NCI-H748 treated with DMSO at 0.1 percent for 48 hours (cell line): ENCODE results near the gene MMP13.
A peak's percentile ranks its signal among the peaks of the same experiment; 100 is the strongest.
"Not testable (repeated sequence)": the region's sequence is repeated elsewhere in the genome, so short reads cannot be mapped to it uniquely, and the experiment has no call there.

Source experiments
- DNase-seq: peaks from one replicate; lab custom pipeline; 2025; lab: John Stamatoyannopoulos, UW

The MMP13 gene

DNA sequence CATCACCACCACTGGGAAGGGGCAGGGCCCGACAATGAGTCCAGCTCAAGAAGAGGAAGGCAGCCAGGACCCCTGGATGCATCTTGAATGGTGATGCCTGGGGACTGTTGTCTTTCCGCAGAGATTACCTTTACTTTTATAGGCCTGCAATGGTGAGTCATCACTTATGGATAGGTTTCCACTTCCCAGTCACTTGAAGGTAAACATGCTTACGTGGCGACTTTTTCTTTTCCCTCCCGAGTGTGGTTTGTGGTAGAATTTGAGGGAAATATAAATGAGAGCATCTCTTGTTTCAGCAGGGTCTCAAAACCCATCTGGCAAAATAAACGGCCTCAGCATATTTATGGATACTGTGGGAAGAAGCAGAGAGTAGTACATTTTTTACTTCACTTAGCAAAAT, at the start of gene MMP13:
TSS of gene MMP13 (minus strand) at position 109 of the 400 bp plus-strand sequence. CDS start at position 82, 27 bp downstream.
- DNase-seq = no peak

DNA sequence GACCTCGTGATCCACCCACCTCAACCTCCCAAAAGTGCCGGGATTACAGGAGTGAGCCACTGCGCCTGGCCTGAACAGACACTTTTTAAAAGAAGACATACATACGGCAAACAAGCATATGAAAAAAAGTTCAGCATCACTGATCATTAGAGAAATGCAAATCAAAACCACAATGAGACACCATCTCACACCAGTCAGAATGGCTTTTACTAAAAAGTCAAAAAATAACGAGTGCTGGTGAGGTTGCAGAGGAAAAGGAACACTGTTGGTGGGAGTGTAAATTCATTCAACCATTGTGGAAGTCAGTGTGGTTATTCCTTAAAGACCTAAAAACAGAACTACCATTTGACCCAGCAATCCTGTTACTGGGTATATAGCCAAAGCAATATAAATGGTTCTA, 48.7 kb upstream of the MMP13 start:
- not testable (repeated sequence) for DNase-seq

GRCh38 chr11:102994105-102994504, 38.6 kb upstream of the MMP13 start:
- no peak for DNase-seq

DNA sequence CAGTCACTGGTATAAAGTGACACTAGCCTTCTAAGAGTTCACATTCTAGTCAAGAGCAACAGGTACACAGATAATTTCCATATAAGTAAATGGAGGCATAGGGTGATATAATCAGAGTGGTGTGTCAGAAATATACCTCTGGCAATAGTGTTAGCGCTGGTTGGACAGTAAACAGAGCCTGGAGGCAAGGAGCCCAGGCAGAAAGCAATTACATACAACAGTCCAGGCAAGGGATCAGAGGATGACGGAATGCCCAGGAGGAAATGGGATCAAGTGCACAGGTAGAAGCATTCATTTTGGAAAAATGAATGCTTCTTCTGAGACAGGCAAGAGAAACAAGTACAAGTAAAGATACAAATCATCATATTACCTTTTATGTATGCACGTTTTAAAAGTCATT, 36.2 kb upstream of the MMP13 start:
- DNase-seq = no peak

- DNase-seq = no peak
These were observed 34.6 kb upstream of the MMP13 start for GRCh38 chr11:102990145-102990544.

- no peak for DNase-seq
These were observed 34.0 kb upstream of the MMP13 start for GRCh38 chr11:102989379-102990047.

- no peak for DNase-seq
These were observed 31.3 kb upstream of the MMP13 start for GRCh38 chr11:102986815-102987214.

GRCh38 chr11:102985850-102986249, 30.3 kb upstream of the MMP13 start:
- DNase-seq = no peak

DNA sequence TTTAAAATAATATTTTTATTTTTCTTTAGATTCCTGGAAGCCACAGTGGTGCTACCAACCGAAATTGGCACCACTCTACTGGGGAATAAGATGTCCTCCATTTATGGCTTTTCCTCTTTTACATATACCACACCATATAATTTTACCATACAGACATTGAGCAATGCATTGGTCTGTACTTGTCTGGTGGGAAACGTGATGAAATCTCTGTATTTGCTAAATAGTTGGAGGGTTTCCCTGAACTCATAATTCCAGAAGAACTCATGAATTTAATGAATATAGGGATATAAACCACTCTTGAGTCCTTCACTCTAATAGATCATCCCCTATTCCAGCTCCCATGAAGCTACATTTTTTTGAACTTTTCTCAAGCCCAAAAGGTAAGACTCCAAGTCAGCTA, 28.0 kb upstream of the MMP13 start:
- no peak for DNase-seq

DNA sequence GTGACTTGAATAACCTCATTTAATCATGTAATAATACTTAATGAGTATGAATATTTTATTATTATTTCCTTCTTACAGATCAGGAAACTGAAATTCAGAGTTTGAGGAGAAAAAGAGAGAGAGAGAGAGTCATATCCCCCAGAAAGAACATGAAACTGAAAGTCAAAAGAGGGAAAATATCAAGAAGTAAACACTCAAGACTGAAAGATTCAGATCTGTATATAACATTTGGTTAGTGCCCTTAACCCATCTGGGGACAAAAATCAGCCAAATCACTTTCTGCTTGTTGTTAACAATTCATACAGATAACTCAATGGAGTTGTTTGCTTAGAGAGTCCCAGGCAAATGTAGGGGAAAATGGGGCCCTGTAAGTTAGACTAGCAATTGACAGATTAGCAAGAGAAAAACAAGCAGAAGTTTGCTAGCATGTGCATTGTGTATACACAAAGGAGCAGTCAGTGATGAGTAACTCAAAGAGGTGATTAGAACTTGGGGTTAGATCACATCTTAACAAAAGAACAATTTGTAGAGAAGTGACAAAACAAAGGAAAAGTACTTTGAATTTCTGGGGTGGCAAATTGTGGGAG, 25.9 kb upstream of the MMP13 start:
- no peak for DNase-seq

- no peak for DNase-seq
These were observed 19.2 kb upstream of the MMP13 start for GRCh38 chr11:102974552-102975280.

- not testable (repeated sequence) for DNase-seq
These were observed 18.2 kb upstream of the MMP13 start for GRCh38 chr11:102973698-102974097.

DNA sequence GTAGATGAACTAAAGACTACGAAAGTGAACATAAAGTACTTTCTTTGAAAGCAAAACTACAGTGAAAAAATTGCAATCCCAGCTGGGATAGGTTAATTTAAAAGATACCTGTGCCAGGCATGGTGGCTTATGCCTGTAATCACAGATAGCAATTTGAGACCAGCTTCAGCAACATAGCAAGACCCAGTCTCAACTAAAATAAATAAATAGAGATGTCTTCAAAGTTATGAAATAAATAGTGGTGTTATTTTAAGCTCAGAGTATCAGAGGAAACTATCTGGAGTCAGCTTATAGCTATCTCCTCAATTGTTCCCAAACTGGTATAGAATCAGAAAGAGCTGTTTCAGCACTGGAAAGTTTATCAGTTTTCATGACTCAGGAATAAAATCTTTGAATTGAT, 17.3 kb upstream of the MMP13 start:
- no peak for DNase-seq

DNA sequence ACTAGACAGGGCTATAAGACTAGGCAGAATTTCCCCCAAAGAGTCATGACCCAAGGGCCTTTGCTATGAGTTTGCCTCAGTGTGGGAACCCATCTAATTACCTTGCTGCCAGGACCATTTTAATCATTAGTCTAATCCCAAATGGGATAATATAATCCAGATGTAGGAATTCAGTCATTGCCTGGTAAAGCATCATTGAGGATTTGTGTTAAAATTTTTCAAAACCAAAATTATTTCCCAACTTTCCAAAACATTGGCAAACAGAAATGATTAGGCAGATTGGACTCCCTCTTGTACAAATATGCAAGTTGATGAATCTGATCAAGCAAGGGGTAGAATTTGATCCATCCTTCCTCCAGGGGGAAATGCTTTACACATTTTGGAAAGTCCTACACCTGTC, 16.2 kb upstream of the MMP13 start:
- no peak for DNase-seq

GRCh38 chr11:102967497-102967896, 12.0 kb upstream of the MMP13 start:
- DNase-seq = no peak

- DNase-seq = no peak
These were observed 10.5 kb upstream of the MMP13 start for GRCh38 chr11:102966011-102966410.

GRCh38 chr11:102964867-102965266, 9.3 kb upstream of the MMP13 start:
- DNase-seq = no peak

DNA sequence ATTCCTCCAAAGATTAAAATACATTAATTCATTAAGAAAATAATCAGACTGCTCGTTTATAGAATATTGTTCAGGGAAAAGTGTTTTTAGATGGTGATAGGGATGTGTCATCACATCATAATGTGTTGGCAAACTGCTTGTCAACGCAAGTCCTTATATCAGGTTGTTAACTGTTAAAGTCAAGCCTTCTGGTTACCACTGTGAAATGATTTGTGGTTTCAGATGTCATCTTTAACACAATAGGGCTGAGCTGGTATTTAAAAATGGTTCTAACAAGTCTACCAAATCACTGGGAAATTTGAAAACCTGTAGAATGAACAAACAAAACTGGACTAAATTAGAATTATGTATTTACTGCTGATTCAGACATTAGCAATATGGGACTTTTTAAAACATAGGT, 2.4 kb upstream of the MMP13 start:
- no peak for DNase-seq

DNA sequence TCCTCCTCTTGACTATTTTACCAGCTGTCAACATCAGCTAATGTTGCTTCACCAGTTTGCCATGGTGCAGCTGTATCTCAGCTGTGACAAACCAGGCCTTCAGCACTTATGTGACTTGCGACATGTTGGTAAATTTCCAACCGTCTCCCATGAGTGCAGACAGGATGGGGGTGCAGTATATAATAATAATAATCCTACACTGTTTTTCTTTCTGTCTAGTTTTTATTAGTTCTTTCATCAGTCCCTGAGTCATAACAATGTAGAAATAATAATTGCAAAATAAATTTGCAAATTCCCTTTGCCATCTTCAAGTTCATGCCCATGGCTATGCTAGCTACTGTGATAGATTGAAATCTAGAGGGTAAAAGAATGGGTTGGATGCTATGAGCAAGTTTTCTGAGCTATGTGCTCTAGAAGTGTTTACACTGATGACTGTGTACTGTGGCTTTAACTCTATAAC, 4.9 kb downstream of the MMP13 start:
- DNase-seq = no peak

GRCh38 chr11:102946237-102946636, 9.3 kb downstream of the MMP13 start:
- DNase-seq = no peak

DNA sequence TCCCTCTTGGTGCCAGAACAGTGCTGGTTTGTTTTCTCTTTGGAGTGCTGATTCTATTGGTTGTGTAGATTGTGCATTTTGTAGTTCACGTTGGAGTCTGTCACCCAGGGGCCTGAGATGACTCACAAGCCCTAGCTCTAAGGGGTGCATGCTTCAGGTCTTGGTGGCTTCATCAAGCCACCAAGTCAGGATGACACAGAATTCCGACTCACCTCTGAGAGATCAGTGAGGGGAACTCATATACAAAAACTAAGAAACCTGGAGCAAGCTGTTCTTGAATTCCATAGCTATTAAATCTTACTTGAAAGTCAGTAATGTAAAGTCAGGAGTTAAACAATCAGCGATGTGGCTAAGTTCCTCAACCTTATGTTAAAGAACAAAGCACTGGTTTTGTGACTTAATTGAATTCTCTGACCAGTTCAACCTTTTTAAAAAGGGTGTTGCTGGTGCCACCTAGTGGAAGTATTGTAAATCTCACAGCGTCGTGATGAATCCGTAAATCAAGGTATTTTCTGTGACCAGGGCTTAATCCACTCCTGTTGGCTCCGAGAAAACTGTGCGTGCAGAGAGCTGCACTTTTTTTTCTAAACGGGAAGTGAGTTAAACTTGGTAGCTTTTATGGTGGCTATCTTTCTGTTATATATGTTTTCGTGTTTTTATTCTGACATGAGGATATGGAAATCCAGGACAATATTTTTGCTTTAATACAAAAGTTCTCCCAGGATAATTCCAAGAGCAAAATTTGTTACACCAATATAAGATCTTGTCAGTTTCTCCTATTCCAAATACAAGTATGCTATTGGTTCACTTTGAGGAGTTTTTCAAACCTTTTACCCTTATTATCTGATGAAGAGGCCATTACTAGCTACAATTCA, 14.6 kb downstream of the MMP13 start:
- peak; percentile 38 for DNase-seq

GRCh38 chr11:102936864-102937509, 18.5 kb downstream of the MMP13 start:
- DNase-seq = no peak
